HCT116 (cell line): ENCODE results near the gene RMND5A. TPM values are rescaled to one million over a fixed set of nuclear protein-coding genes. Genes with fewer than 3 reads are reported as not detected.

Experiments
- ATAC-seq: fragments of 200-7000 bp; cut with Tn5 transposase; 2 replicates; pipeline ENCODE4 v1.9.1; 2020; ENCODE audit warnings: mild to moderate bottlenecking, moderate library complexity
- BruUV-seq: library from RNA; stranded (reverse); fragments of 400-500 nt; replicated peaks from 2 replicates; lab custom pipeline; 2021; lab: Mats Ljungman, UMichigan
- CTCF ChIA-PET: fragments of 300-600 bp; sonication (Branson Sonifier 250); formaldehyde crosslinking; loops from one replicate; lab custom pipeline; 2021; ENCODE audit warnings: antibody characterized with exemption; lab: Charles Lee
- POLR2A ChIA-PET: fragments of 300-600, 350-600 bp; sonication (Branson Sonifier 250); formaldehyde crosslinking; loops from one replicate; lab custom pipeline; 2021; ENCODE audit warnings: antibody characterized with exemption; lab: Charles Lee
- RAD21 ChIA-PET, 2 experiments: fragments of 300-600 bp; sonication (Branson Sonifier 250); formaldehyde crosslinking; loops; one replicate each; lab custom pipeline; 2023; ENCODE audit warnings: low total read pairs in 2 of 2; ENCODE audit not compliant: uncharacterized antibody in 2 of 2, unreplicated experiment in 2 of 2, low non-redundant PET in 1 of 2; lab: Charles Lee
- DNase-seq: peaks from one replicate; pipeline ENCODE4 v3.0.0-alpha.2; 2010; ENCODE audit warnings: low read depth, low spot score
- H2AFZ ChIP-seq: fragments of 200-600 bp; shearing (Covaris generic), sonication (generic); 2 replicates; pipeline ENCODE4 v1.6.1; 2017; ENCODE audit warnings: low read depth, mixed run types, mixed read lengths, antibody characterized with exemption, low read length; ENCODE audit not compliant: poor library complexity, severe bottlenecking
- H3K27ac ChIP-seq: 2 replicates; pipeline ENCODE4 v1.5.1; 2012; ENCODE audit warnings: low read depth, low read length
- H3K27me3 ChIP-seq: fragments of 200-600 bp; sonication (generic); 2 replicates; pipeline ENCODE4 v1.6.1; 2016; ENCODE audit warnings: mixed run types, low read length, mixed read lengths; ENCODE audit not compliant: insufficient read depth
- H3K36me3 ChIP-seq, 2 experiments: fragments of 200-500 bp in 1 of 2; fragments of 200-600 bp in 1 of 2; sonication (Bioruptor generic) in 1 of 2; sonication (generic) in 1 of 2; 2 replicates each; pipeline versions ENCODE4 v1.5.1 to v1.6.1; 2014 to 2016; ENCODE audit warnings: low read length in 2 of 2, inconsistent platforms in 1 of 2, mixed read lengths in 1 of 2, mixed run types in 1 of 2; ENCODE audit not compliant: insufficient read depth in 2 of 2, control insufficient read depth in 1 of 2
- H3K4me1 ChIP-seq, 2 experiments: fragments of 200-600 bp in 1 of 2; sonication (generic) in 1 of 2; 2 replicates each; pipeline versions ENCODE4 v1.5.1 to v1.6.1; 2012 to 2017; ENCODE audit warnings: low read length in 2 of 2, inconsistent platforms in 1 of 2, mild to moderate bottlenecking in 1 of 2, mixed read lengths in 1 of 2, mixed run types in 1 of 2, moderate library complexity in 1 of 2; ENCODE audit not compliant: insufficient read depth in 2 of 2, control insufficient read depth in 1 of 2
- H3K4me2 ChIP-seq: fragments of 200-600 bp; sonication (generic); 2 replicates; pipeline ENCODE4 v1.6.1; 2017; ENCODE audit warnings: mixed run types, low read length, mixed read lengths
- H3K4me3 ChIP-seq, 2 experiments: fragments of 200-600 bp in 1 of 2; sonication (generic) in 1 of 2; replicated peaks in 1 of 2; 2 replicates each; pipeline ENCODE4 v1.5.1; 2011 to 2016; ENCODE audit warnings: low read length in 2 of 2, control low read depth in 1 of 2, low read depth in 1 of 2, mild to moderate bottlenecking in 1 of 2, mixed read lengths in 1 of 2, mixed run types in 1 of 2
- H3K79me2 ChIP-seq: fragments of 200-600 bp; sonication (generic); 2 replicates; pipeline ENCODE4 v1.6.1; 2017; ENCODE audit warnings: mild to moderate bottlenecking, mixed run types, low read length, moderate library complexity, mixed read lengths; ENCODE audit not compliant: insufficient read depth
- H3K9ac ChIP-seq: fragments of 200-600 bp; sonication (generic); 2 replicates; pipeline ENCODE4 v1.6.1; 2016; ENCODE audit warnings: low read length, mixed read lengths
- H3K9me2 ChIP-seq: fragments of 200-600 bp; sonication (generic), shearing (Covaris generic); 2 replicates; pipeline ENCODE4 v1.6.1; 2017; ENCODE audit warnings: mixed run types, mild to moderate bottlenecking, moderate library complexity; ENCODE audit not compliant: insufficient read depth
- H3K9me3 ChIP-seq, 2 experiments: fragments of 200-500 bp in 1 of 2; fragments of 200-600 bp in 1 of 2; sonication (Bioruptor generic) in 1 of 2; sonication (generic) in 1 of 2; 2 replicates each; pipeline ENCODE4 v1.6.1; 2014 to 2017; ENCODE audit warnings: low read length in 2 of 2, mixed read lengths in 2 of 2, inconsistent platforms in 1 of 2, low read depth in 1 of 2, mild to moderate bottlenecking in 1 of 2, mixed run types in 1 of 2, moderate library complexity in 1 of 2; ENCODE audit not compliant: control insufficient read depth in 1 of 2, insufficient read depth in 1 of 2
- H4K20me1 ChIP-seq: fragments of 200-600 bp; sonication (generic), shearing (Covaris generic); 2 replicates; pipeline ENCODE4 v1.6.1; 2017; ENCODE audit warnings: mixed run types, mild to moderate bottlenecking, moderate library complexity; ENCODE audit not compliant: insufficient read depth
- ATF3 ChIP-seq: IDR thresholded peaks from 2 replicates; pipeline ENCODE4 v1.6.1; 2012
- CBX3 ChIP-seq: IDR thresholded peaks from 2 replicates; pipeline ENCODE4 v1.6.1; 2012; ENCODE audit warnings: low read depth
- CTCF ChIP-seq, 3 experiments: fragments of 200-600 bp in 1 of 3; sonication (generic) in 1 of 3; IDR thresholded peaks in 2 of 3; conservative IDR thresholded peaks in 1 of 3; 2 replicates each; pipeline ENCODE4 v1.5.1; 2012 to 2017; ENCODE audit warnings: low read depth in 2 of 3, low read length in 2 of 3, antibody characterized with exemption in 1 of 3, borderline replicate concordance in 1 of 3, control low read depth in 1 of 3, mild to moderate bottlenecking in 1 of 3, mixed read lengths in 1 of 3, mixed run types in 1 of 3, moderate library complexity in 1 of 3; ENCODE audit not compliant: insufficient read depth in 1 of 3
- EGR1 ChIP-seq: IDR thresholded peaks from 2 replicates; pipeline ENCODE4 v1.6.1; 2012; ENCODE audit warnings: low read depth
- ELF1 ChIP-seq: IDR thresholded peaks from 2 replicates; pipeline ENCODE4 v1.6.1; 2012; ENCODE audit warnings: low read depth, borderline replicate concordance
- EZH2 ChIP-seq: fragments of 200-600 bp; sonication (generic); IDR thresholded peaks from 2 replicates; pipeline ENCODE4 v1.6.1; 2017; ENCODE audit warnings: antibody characterized with exemption, mixed run types
- EZH2phosphoT487 ChIP-seq: fragments of 200-600 bp; IDR thresholded peaks from 2 replicates; pipeline ENCODE4 v1.6.1; 2018; ENCODE audit warnings: antibody characterized with exemption, borderline replicate concordance
- JUND ChIP-seq: IDR thresholded peaks from 2 replicates; pipeline ENCODE4 v1.6.1; 2012
- MAX ChIP-seq: IDR thresholded peaks from 2 replicates; pipeline ENCODE4 v1.6.1; 2012
- POLR2A ChIP-seq: IDR thresholded peaks from 2 replicates; pipeline ENCODE4 v1.7.0; 2011; ENCODE audit warnings: borderline replicate concordance; ENCODE audit not compliant: insufficient read depth, insufficient read length; ENCODE audit errors: extremely low read depth
- POLR2AphosphoS5 ChIP-seq: IDR thresholded peaks from 2 replicates; pipeline ENCODE4 v1.6.1; 2011; ENCODE audit warnings: mild to moderate bottlenecking, low read depth, low read length, moderate library complexity
- RAD21 ChIP-seq: IDR thresholded peaks from 2 replicates; pipeline ENCODE4 v1.6.1; 2012; ENCODE audit warnings: low read depth, mild to moderate bottlenecking
- SIN3A ChIP-seq: IDR thresholded peaks from 2 replicates; pipeline ENCODE4 v1.6.1; 2012; ENCODE audit warnings: low read depth
- SP1 ChIP-seq: IDR thresholded peaks from 2 replicates; pipeline ENCODE4 v1.6.1; 2012; ENCODE audit warnings: low read depth
- SRF ChIP-seq: IDR thresholded peaks from 2 replicates; pipeline ENCODE4 v1.6.1; 2012; ENCODE audit warnings: low read depth
- TCF7L2 ChIP-seq: IDR thresholded peaks from 2 replicates; pipeline ENCODE4 v1.7.0; 2011; ENCODE audit warnings: borderline replicate concordance, inconsistent platforms; ENCODE audit not compliant: insufficient read depth, insufficient read length; ENCODE audit errors: extremely low read depth
- YY1 ChIP-seq: IDR thresholded peaks from 2 replicates; pipeline ENCODE4 v1.6.1; 2011; ENCODE audit warnings: low read length, low read depth, moderate library complexity, mild to moderate bottlenecking; ENCODE audit not compliant: insufficient replicate concordance; ENCODE audit errors: extremely low read depth
- ZFX ChIP-seq: fragments of 450-650 bp; IDR thresholded peaks from 2 replicates; pipeline ENCODE4 v1.6.1; 2017
- ZNF274 ChIP-seq: fragments of 200-500 bp; sonication (Bioruptor generic); IDR thresholded peaks from 2 replicates; pipeline ENCODE4 v1.6.1; 2014; ENCODE audit warnings: mild to moderate bottlenecking, low read depth, low read length, inconsistent platforms
- intact Hi-C: fragments of 100-400 bp; cut with micrococcal nuclease; formaldehyde crosslinking; loops from 2 replicates; pipeline ENCODE4 v1.10.0; 2022
- total RNA-seq: library from RNA; stranded (reverse); gene quantifications from one replicate; pipeline ENCODE4 v1.2.1, GENCODE V29; 2021; ENCODE audit not compliant: unreplicated experiment

The RMND5A gene
- total RNA-seq, 1 experiment from 2014 or later = 32.4 TPM

GRCh38 chr2:86821306-86821705 is 101.2 kb downstream of the RMND5A start:
- H3K36me3 ChIP-seq = no peaks in the 10 kb centered on the region
- BruUV-seq = no TSS peak
- H3K4me1 ChIP-seq = no peaks in the 10 kb centered on the region
- no peak overlapping the region for H3K4me2 ChIP-seq
- H3K9ac ChIP-seq = no peak overlapping the region
- no peaks in the 10 kb centered on the region for H3K9me3 ChIP-seq
- ChIA-PET CTCF (no interaction called here), POLR2A (no interaction called here), RAD21 (no interaction called here)
- DNase-seq (no peak), ATAC-seq (no peak)
- H3K9me2 ChIP-seq = no peaks in the 10 kb centered on the region
- H4K20me1 ChIP-seq = no peaks in the 10 kb centered on the region
- H3K79me2 ChIP-seq = no peaks in the 10 kb centered on the region
- no peaks in the 10 kb centered on the region for H3K27me3 ChIP-seq
- H3K4me3 ChIP-seq = no peak overlapping the region
- intact Hi-C loops = no loop called here
- no peak overlapping the region for H2AFZ ChIP-seq
- TF ChIP-seq POLR2A (no peak), ATF3 (no peak), ZNF274 (no peak), ELF1 (no peak), SP1 (no peak), SIN3A (no peak), YY1 (no peak), CTCF (IDR thresholded peaks at IDR 0.05 in 2 of 3, conservative IDR thresholded peaks at IDR 0.05 in 1 of 3; ENCODE audit: borderline replicate concordance in 1 of 3, insufficient read depth in 1 of 3, low read depth in 2 of 3, low read length in 2 of 3) (no peak), TCF7L2 (no peak), JUND (no peak), ZFX (no peak), EGR1 (no peak), RAD21 (no peak), POLR2AphosphoS5 (no peak), EZH2phosphoT487 (no peak), CBX3 (no peak), EZH2 (no peak), SRF (no peak), MAX (no peak)
- H3K27ac ChIP-seq = no peak overlapping the region
